Adipose tissue (tissue), 3 donors: Measurements from ENCODE around the gene ZNF318. TPM values are rescaled to one million over a fixed set of nuclear protein-coding genes. Genes with fewer than 3 reads are reported as not detected.

Experiments
- H3K27ac ChIP-seq: one replicate; pipeline ENCODE4 v1.5.1; 2013; ENCODE audit warnings: low read depth, low read length
- WGBS, 3 donors: extraction: QIAGEN DNeasy Blood & Tissue Kit; methylation state at CpG; one replicate each; pipeline ENCODE4 v1.1.7; 2013; 5-methylcytosine and 5-hydroxymethylcytosine counted together
- polyA plus RNA-seq, 3 donors: library from polyadenylated mRNA; stranded (reverse); fragments of 200-250 nt; gene quantifications; one replicate each; pipeline ENCODE4 v1.2.3, GENCODE V29; 2013
- donor health status: healthy with polysubstance abuse.
- donor health status: Bipolar disorder and iron deficiency.
- donor health status: healthy.

ZNF318 gene
- polyA plus RNA-seq, 3 donors: 3.9 to 6.7 (median 5.2) TPM

- 82 to 95% (median 93%) methylated on average over 3 of the region's 3 CpGs for WGBS, 3 donors
- H3K27ac ChIP-seq: no peak overlapping the region
These were observed 75.7 kb downstream of the ZNF318 start for GRCh38 chr6:43293698-43294097.

GRCh38 chr6:43292763-43293318, 76.6 kb downstream of the ZNF318 start:
- 63 to 82% (median 71%) methylated on average over 5 of the region's 5 CpGs for WGBS, 3 donors
- no peak overlapping the region for H3K27ac ChIP-seq

GRCh38 chr6:43292341-43292740, 77.1 kb downstream of the ZNF318 start:
- 91 to 98% (median 92%) methylated on average over 6 of the region's 6 CpGs for WGBS, 3 donors
- H3K27ac ChIP-seq: no peak overlapping the region

- 93 to 95% (median 93%) methylated on average over 2 of the region's 2 CpGs for WGBS, 3 donors
- H3K27ac ChIP-seq: no peak overlapping the region
These were observed 77.7 kb downstream of the ZNF318 start for GRCh38 chr6:43291708-43292107.

GRCh38 chr6:43290905-43291355, 78.5 kb downstream of the ZNF318 start:
- WGBS, 3 donors: 62 to 91% (median 81%) methylated on average over 6 of the region's 6 CpGs
- H3K27ac ChIP-seq: no peak overlapping the region

GRCh38 chr6:43290339-43290904, 79.0 kb downstream of the ZNF318 start:
- H3K27ac ChIP-seq: no peak overlapping the region
- 76 to 91% (median 87%) methylated on average over 3 of the region's 3 CpGs for WGBS, 3 donors

- WGBS, 3 donors: 67 to 74% (median 73%) methylated on average over 7 of the region's 7 CpGs
- H3K27ac ChIP-seq: no peak overlapping the region
These were observed 81.4 kb downstream of the ZNF318 start for GRCh38 chr6:43287717-43288679.

GRCh38 chr6:43286980-43287716, 82.3 kb downstream of the ZNF318 start:
- WGBS, 3 donors: 67 to 71% (median 71%) methylated on average over 10 of the region's 10 CpGs

GRCh38 chr6:43286456-43286979, 82.9 kb downstream of the ZNF318 start:
- no peak overlapping the region for H3K27ac ChIP-seq
- WGBS, 3 donors: 83 to 93% (median 88%) methylated on average over 6 of the region's 6 CpGs

More at GRCh38 chr6:43286980-43287716, 82.3 kb downstream of the ZNF318 start:
- no peak overlapping the region for H3K27ac ChIP-seq

Other genes with a start within 250 kb of the ZNF318 start
- gene SRF, start 198.4 kb downstream of the ZNF318 start, polyA plus RNA-seq: 10 to 100 TPM; 12.1 to 57.9 (median 29.9) TPM
- 10 to 100 TPM; 11.0 to 40.8 (median 20.4) TPM for gene CUL9, start 187.5 kb downstream of the ZNF318 start, polyA plus RNA-seq
- 100 to 1,000 TPM in 2 of 3 donors, 10 to 100 TPM in 1; 95.0 to 136 (median 107) TPM for gene DNPH1, start 140.2 kb downstream of the ZNF318 start, polyA plus RNA-seq
- under 1 TPM in 2 of 3 donors, not detected in 1; 0.01 to 0.10 TPM for gene TTBK1, start 126.2 kb downstream of the ZNF318 start, polyA plus RNA-seq
- not detected for gene SLC22A7, start 71.4 kb downstream of the ZNF318 start, polyA plus RNA-seq
- 1 to 10 TPM in 1 of 3 donors, under 1 TPM in 1, not detected in 1; 0.61 to 1.4 TPM for gene CRIP3, start 60.8 kb downstream of the ZNF318 start, polyA plus RNA-seq
- gene ABCC10, start 57.9 kb upstream of the ZNF318 start, polyA plus RNA-seq: 10 to 100 TPM in 2 of 3 donors, 1 to 10 TPM in 1; 8.2 to 13.7 (median 11.7) TPM
- gene DLK2, start 85.9 kb upstream of the ZNF318 start, polyA plus RNA-seq: under 1 TPM; 0.25 to 0.45 (median 0.34) TPM
- 10 to 100 TPM; 16.4 to 23.7 (median 17.2) TPM for gene TJAP1, start 107.9 kb upstream of the ZNF318 start, polyA plus RNA-seq
- gene LRRC73, start 140.7 kb upstream of the ZNF318 start, polyA plus RNA-seq: 1 to 10 TPM in 1 of 3 donors, under 1 TPM in 1, not detected in 1; 0.10 to 1.0 TPM
- 100 to 1,000 TPM in 1 of 3 donors, 10 to 100 TPM in 2; 54.0 to 117 (median 97.3) TPM for gene YIPF3, start 147.3 kb upstream of the ZNF318 start, polyA plus RNA-seq
- 10 to 100 TPM; 17.0 to 48.2 (median 19.2) TPM for gene POLR1C, start 147.4 kb upstream of the ZNF318 start, polyA plus RNA-seq
- gene XPO5, start 206.4 kb upstream of the ZNF318 start, polyA plus RNA-seq: 10 to 100 TPM in 1 of 3 donors, 1 to 10 TPM in 2; 7.0 to 12.8 (median 9.8) TPM
- gene POLH, start 206.5 kb upstream of the ZNF318 start, polyA plus RNA-seq: 1 to 10 TPM; 3.2 to 5.5 (median 4.3) TPM